Trophoblast cell (in vitro differentiated cells and primary cell): Measurements from ENCODE around the gene FAM25G.
"Not testable (repeated sequence)": the region's sequence is repeated elsewhere in the genome, so short reads cannot be mapped to it uniquely, and the experiment has no call there.

Source experiments
- DNase-seq, 2 donors: peaks; one replicate each; pipeline ENCODE4 v3.0.0-alpha.2; 2016
- H2AFZ ChIP-seq: 2 replicates; pipeline ENCODE4 v1.6.1; 2013; ENCODE audit warnings: low read length, moderate library complexity, mild to moderate bottlenecking; ENCODE audit not compliant: insufficient read depth, poor library complexity
- H2AK5ac ChIP-seq: 2 replicates; pipeline ENCODE4 v1.6.1; 2013; ENCODE audit warnings: mild to moderate bottlenecking, low read length
- H2BK120ac ChIP-seq: 2 replicates; pipeline ENCODE4 v1.6.1; 2013; ENCODE audit warnings: low read length, mild to moderate bottlenecking, moderate library complexity; ENCODE audit not compliant: insufficient read depth, poor library complexity
- H2BK12ac ChIP-seq: 2 replicates; pipeline ENCODE4 v1.6.1; 2013; ENCODE audit warnings: mild to moderate bottlenecking, low read length, moderate library complexity
- H2BK5ac ChIP-seq: 2 replicates; pipeline ENCODE4 v1.6.1; 2013; ENCODE audit warnings: low read length, low read depth, moderate library complexity, mild to moderate bottlenecking; ENCODE audit not compliant: poor library complexity
- H3K14ac ChIP-seq: 2 replicates; pipeline ENCODE4 v1.6.1; 2013; ENCODE audit warnings: mild to moderate bottlenecking, low read length
- H3K18ac ChIP-seq: 2 replicates; pipeline ENCODE4 v1.6.1; 2013; ENCODE audit warnings: mild to moderate bottlenecking, low read length
- H3K23ac ChIP-seq: 2 replicates; pipeline ENCODE4 v1.6.1; 2013; ENCODE audit warnings: low read length
- H3K27ac ChIP-seq: 2 replicates; pipeline ENCODE4 v1.5.1; 2013; ENCODE audit warnings: low read depth, mild to moderate bottlenecking, inconsistent platforms, low read length, moderate library complexity
- H3K27me3 ChIP-seq: 2 replicates; pipeline ENCODE4 v1.6.1; 2013; ENCODE audit warnings: inconsistent platforms, mild to moderate bottlenecking, low read length, moderate library complexity; ENCODE audit not compliant: insufficient read depth
- H3K36me3 ChIP-seq, 2 experiments: 1 replicate in 1 of 2; 2 replicates in 1 of 2; pipeline ENCODE4 v1.6.1; 2013; ENCODE audit warnings: low read length in 2 of 2, mild to moderate bottlenecking in 2 of 2, moderate library complexity in 1 of 2; ENCODE audit not compliant: insufficient read depth in 2 of 2, control insufficient read depth in 1 of 2
- H3K4ac ChIP-seq: 2 replicates; pipeline ENCODE4 v1.6.1; 2013; ENCODE audit warnings: low read depth, mild to moderate bottlenecking, low read length, moderate library complexity
- H3K4me1 ChIP-seq, 2 experiments: 1 replicate in 1 of 2; 2 replicates in 1 of 2; pipeline ENCODE4 v1.6.1; 2013; ENCODE audit warnings: low read length in 2 of 2, mild to moderate bottlenecking in 2 of 2, moderate library complexity in 1 of 2; ENCODE audit not compliant: insufficient read depth in 2 of 2, control insufficient read depth in 1 of 2
- H3K4me2 ChIP-seq: 2 replicates; pipeline ENCODE4 v1.6.1; 2013; ENCODE audit warnings: inconsistent platforms, mild to moderate bottlenecking, low read length, moderate library complexity
- H3K4me3 ChIP-seq: 2 replicates; pipeline ENCODE4 v1.5.1; 2013; ENCODE audit warnings: mild to moderate bottlenecking, low read depth, low read length, inconsistent platforms
- H3K79me1 ChIP-seq: one replicate; pipeline ENCODE4 v1.6.1; 2013; ENCODE audit warnings: low read length
- H3K79me2 ChIP-seq: 2 replicates; pipeline ENCODE4 v1.6.1; 2013; ENCODE audit warnings: low read length, mild to moderate bottlenecking; ENCODE audit not compliant: control insufficient read depth, insufficient read depth, poor library complexity
- H3K9ac ChIP-seq: 2 replicates; pipeline ENCODE4 v1.6.1; 2013; ENCODE audit warnings: mild to moderate bottlenecking, low read length
- H3K9me3 ChIP-seq: 2 replicates; pipeline ENCODE4 v1.6.1; 2013; ENCODE audit warnings: low read depth, mild to moderate bottlenecking, control low read depth, inconsistent platforms, low read length; ENCODE audit not compliant: insufficient read depth
- H4K12ac ChIP-seq: 2 replicates; pipeline ENCODE4 v1.6.1; 2013; ENCODE audit warnings: low read depth, mild to moderate bottlenecking, low read length, moderate library complexity
- H4K8ac ChIP-seq: 2 replicates; pipeline ENCODE4 v1.6.1; 2013; ENCODE audit warnings: low read depth, mild to moderate bottlenecking, low read length, moderate library complexity
- H4K91ac ChIP-seq: one replicate; pipeline ENCODE4 v1.6.1; 2013; ENCODE audit warnings: low read depth, mild to moderate bottlenecking, low read length, moderate library complexity
- WGBS: extraction: QIAGEN DNeasy Blood & Tissue Kit; methylation state at CpG from one replicate; pipeline ENCODE4 v1.1.7; 2013; ENCODE audit warnings: missing lambda C conversion rate; ENCODE audit not compliant: insufficient read length, insufficient coverage; ENCODE audit errors: extremely low coverage; 5-methylcytosine and 5-hydroxymethylcytosine counted together

The FAM25G gene

GRCh38 chr10:47456794-47457527, 34.5 kb downstream of the FAM25G start:
- peak overlapping the region; percentile 58 for H2AK5ac ChIP-seq
- peaks cover 4% of the 10 kb centered on the region for H3K79me1 ChIP-seq
- H3K36me3 ChIP-seq: no peaks in the 10 kb centered on the region
- H3K23ac ChIP-seq: no peak overlapping the region
- no peak overlapping the region for H3K18ac ChIP-seq
- H3K79me2 ChIP-seq: no peaks in the 10 kb centered on the region
- no peak overlapping the region for H3K4ac ChIP-seq
- H3K14ac ChIP-seq: no peak overlapping the region
- DNase-seq: no peak
- H3K4me2 ChIP-seq: no peak overlapping the region
- peak overlapping the region; percentile 63 for H2BK12ac ChIP-seq
- H3K27me3 ChIP-seq: no peaks in the 10 kb centered on the region
- H4K91ac ChIP-seq: no peak overlapping the region
- H3K27ac ChIP-seq: no peak overlapping the region
- no peak overlapping the region for H2BK5ac ChIP-seq
- no CpG with 5 or more reads among the region's 6 CpGs for WGBS
- no peak overlapping the region for H2BK120ac ChIP-seq
- peaks cover 3% of the 10 kb centered on the region in 2 experiments for H3K4me1 ChIP-seq
- H4K8ac ChIP-seq: no peak overlapping the region
- no peak overlapping the region for H3K9ac ChIP-seq
- H3K4me3 ChIP-seq: no peak overlapping the region
- H2AFZ ChIP-seq: no peak overlapping the region
- H4K12ac ChIP-seq: no peak overlapping the region
- peaks cover 4% of the 10 kb centered on the region for H3K9me3 ChIP-seq

GRCh38 chr10:47456079-47456785, 35.3 kb downstream of the FAM25G start:
- Histone ChIP-seq H3K23ac (no peak overlapping the region), H3K27ac (no peak overlapping the region), H3K9ac (no peak overlapping the region), H2BK5ac (no peak overlapping the region), H3K14ac (no peak overlapping the region), H3K9me3 (peaks cover 4% of the 10 kb centered on the region), H3K4ac (no peak overlapping the region), H2BK120ac (no peak overlapping the region), H3K27me3 (no peaks in the 10 kb centered on the region), H3K4me1 (peaks cover 3% of the 10 kb centered on the region in 2 experiments), H4K91ac (peak overlapping the region; percentile 1), H4K12ac (no peak overlapping the region), H3K79me1 (peaks cover 2% of the 10 kb centered on the region), H3K4me2 (no peak overlapping the region), H3K18ac (no peak overlapping the region), H2BK12ac (no peak overlapping the region), H3K4me3 (no peak overlapping the region), H4K8ac (no peak overlapping the region), H3K79me2 (no peaks in the 10 kb centered on the region), H3K36me3 (no peaks in the 10 kb centered on the region), H2AK5ac (peak overlapping the region; percentile 22), H2AFZ (no peak overlapping the region)
- DNase-seq: no peak
- no CpG with 5 or more reads among the region's 8 CpGs for WGBS

GRCh38 chr10:47455350-47456078, 36.0 kb downstream of the FAM25G start:
- DNase-seq, H4K8ac ChIP-seq, H3K14ac ChIP-seq, H3K4me2 ChIP-seq, H4K12ac ChIP-seq, H3K4me3 ChIP-seq, H3K23ac ChIP-seq, H2AFZ ChIP-seq, H3K79me1 ChIP-seq, H2BK120ac ChIP-seq, H3K4me1 ChIP-seq, H3K79me2 ChIP-seq, H3K4ac ChIP-seq, H3K9me3 ChIP-seq, H3K27ac ChIP-seq, H2BK12ac ChIP-seq, H2AK5ac ChIP-seq, H3K27me3 ChIP-seq, H3K18ac ChIP-seq, H3K36me3 ChIP-seq, H3K9ac ChIP-seq, H2BK5ac ChIP-seq: not testable (repeated sequence)
- peak overlapping the region; percentile 1 for H4K91ac ChIP-seq
- no CpG with 5 or more reads among the region's 9 CpGs for WGBS

GRCh38 chr10:47454780-47455058, 36.8 kb downstream of the FAM25G start:
- no peak overlapping the region for H2AK5ac ChIP-seq
- no peak overlapping the region for H3K4me2 ChIP-seq
- no peak overlapping the region for H4K91ac ChIP-seq
- no peaks in the 10 kb centered on the region for H3K27me3 ChIP-seq
- no peak overlapping the region for H3K4ac ChIP-seq
- H3K14ac ChIP-seq: no peak overlapping the region
- no peak overlapping the region for H2AFZ ChIP-seq
- H3K9me3 ChIP-seq: peaks cover 4% of the 10 kb centered on the region
- H4K12ac ChIP-seq: no peak overlapping the region
- no peak overlapping the region for H3K9ac ChIP-seq
- no peak overlapping the region for H3K27ac ChIP-seq
- H3K18ac ChIP-seq: no peak overlapping the region
- H3K23ac ChIP-seq: no peak overlapping the region
- H4K8ac ChIP-seq: no peak overlapping the region
- peaks cover 3% of the 10 kb centered on the region in 2 experiments for H3K4me1 ChIP-seq
- no peak overlapping the region for H3K4me3 ChIP-seq
- WGBS: no CpG with 5 or more reads among the region's 3 CpGs
- no peaks in the 10 kb centered on the region for H3K36me3 ChIP-seq
- H2BK5ac ChIP-seq: no peak overlapping the region
- H2BK12ac ChIP-seq: no peak overlapping the region
- H3K79me2 ChIP-seq: no peaks in the 10 kb centered on the region
- no peak for DNase-seq
- H3K79me1 ChIP-seq: peaks cover 2% of the 10 kb centered on the region
- no peak overlapping the region for H2BK120ac ChIP-seq
